Measurements from ENCODE around the gene PFKL. TPM values are rescaled to one million over a fixed set of nuclear protein-coding genes. Genes with fewer than 3 reads are reported as not detected.
A peak's percentile ranks its signal among the peaks of the same experiment; 100 is the strongest.

PFKL gene
- total and polyA plus RNA-seq, 12 donors, result 16.6 to 123 (median 94.1) TPM

- Histone ChIP-seq H3K27me3 (peaks cover 32% of the 10 kb centered on the region), H3K27ac (peak overlapping the region in 1 of 5 donors; percentile 90), H3K4me1 (replicated peaks in 1 of 2) (no peaks in the 10 kb centered on the region), H3K36me3 (replicated peaks in 1 of 2) (no peaks in the 10 kb centered on the region), H3K9me3 (replicated peaks in 1 of 3) (no peaks in the 10 kb centered on the region), H3K4me3 (no peak overlapping the region)
- WGBS, 4 donors, result 84 to 89% (median 86%) methylated on average over 8 to 18 of the region's 18 CpGs
- intact Hi-C loops (cut with DNase I), result no loop called here
- TF ChIP-seq CTCF (IDR thresholded peaks at IDR 0.05) (no peak), POLR2A (IDR thresholded peaks at IDR 0.05) (no peak)
- DNase-seq, result no peak
These were observed 51.8 kb downstream of the PFKL start for GRCh38 chr21:44351535-44352252.

- Histone ChIP-seq H3K4me3 (no peak overlapping the region), H3K36me3 (replicated peaks in 1 of 2) (no peaks in the 10 kb centered on the region), H3K27ac (peak overlapping the region in 3 of 5 donors; percentile 65 to 90 (median 72)), H3K27me3 (peaks cover 32% of the 10 kb centered on the region), H3K4me1 (replicated peaks in 1 of 2) (no peaks in the 10 kb centered on the region), H3K9me3 (replicated peaks in 1 of 3) (no peaks in the 10 kb centered on the region)
- DNase-seq, result no peak
- 59 to 77% (median 70%) methylated on average over 9 to 17 of the region's 17 CpGs for WGBS, 4 donors
- no peak for TF ChIP-seq POLR2A (IDR thresholded peaks at IDR 0.05)
- no peak for TF ChIP-seq CTCF (IDR thresholded peaks at IDR 0.05)
- intact Hi-C loops (cut with DNase I), result no loop called here
These were observed 52.5 kb downstream of the PFKL start for GRCh38 chr21:44352253-44352860.

GRCh38 chr21:44353191-44353970, 53.5 kb downstream of the PFKL start, which contains the start of gene TRPM2:
Gene TRPM2, plus strand, starts transcription at chr21:44353621. Its CDS starts 80 bp downstream, at chr21:44353701.
- no peaks in the 10 kb centered on the region for H3K9me3 ChIP-seq (replicated peaks in 1 of 3)
- peak within 1 kb of the TSS in 4 of 5 donors; percentile 43 to 90 (median 71) for H3K27ac ChIP-seq
- 57 to 60% (median 59%) methylated on average over 16 to 21 of the region's 21 CpGs for WGBS, 4 donors
- intact Hi-C loops (cut with DNase I), result no loop called here
- H3K4me1 ChIP-seq (replicated peaks in 1 of 2), result no peaks in the 10 kb centered on the region
- TF ChIP-seq POLR2A (IDR thresholded peaks at IDR 0.05) (no peak), CTCF (IDR thresholded peaks at IDR 0.05) (no peak)
- H3K4me3 ChIP-seq, result peak within 1 kb of the TSS in 1 of 4 donors; percentile 41
- H3K36me3 ChIP-seq (replicated peaks in 1 of 2), result no peaks in the 10 kb centered on the region
- peak in 5 of 7 donors; percentile 45 to 69 (median 54) for DNase-seq
- H3K27me3 ChIP-seq, result peaks cover 32% of the 10 kb centered on the region

GRCh38 chr21:44354001-44354405, 54.1 kb downstream of the PFKL start:
- Histone ChIP-seq H3K27me3 (peaks cover 27% of the 10 kb centered on the region), H3K4me3 (peak overlapping the region in 1 of 4 donors; percentile 41), H3K4me1 (replicated peaks in 1 of 2) (no peaks in the 10 kb centered on the region), H3K27ac (peak overlapping the region in 4 of 5 donors; percentile 43 to 90 (median 71)), H3K36me3 (replicated peaks in 1 of 2) (no peaks in the 10 kb centered on the region), H3K9me3 (replicated peaks in 1 of 3) (no peaks in the 10 kb centered on the region)
- DNase-seq, result peak in 2 of 7 donors; percentile 27 to 41
- intact Hi-C loops (cut with DNase I), result no loop called here
- TF ChIP-seq POLR2A (IDR thresholded peaks at IDR 0.05) (no peak), CTCF (IDR thresholded peaks at IDR 0.05) (no peak)
- 64 to 77% (median 69%) methylated on average over 8 of the region's 8 CpGs for WGBS, 4 donors

All from adrenal gland (tissue), 12 donors.